NCI-H2081 (cell line): ENCODE data around the gene DLK1.

Experiments used
- DNase-seq, 2 experiments: peaks; one replicate each; lab custom pipeline; 2025; lab: John Stamatoyannopoulos, UW

DLK1 gene

DNA sequence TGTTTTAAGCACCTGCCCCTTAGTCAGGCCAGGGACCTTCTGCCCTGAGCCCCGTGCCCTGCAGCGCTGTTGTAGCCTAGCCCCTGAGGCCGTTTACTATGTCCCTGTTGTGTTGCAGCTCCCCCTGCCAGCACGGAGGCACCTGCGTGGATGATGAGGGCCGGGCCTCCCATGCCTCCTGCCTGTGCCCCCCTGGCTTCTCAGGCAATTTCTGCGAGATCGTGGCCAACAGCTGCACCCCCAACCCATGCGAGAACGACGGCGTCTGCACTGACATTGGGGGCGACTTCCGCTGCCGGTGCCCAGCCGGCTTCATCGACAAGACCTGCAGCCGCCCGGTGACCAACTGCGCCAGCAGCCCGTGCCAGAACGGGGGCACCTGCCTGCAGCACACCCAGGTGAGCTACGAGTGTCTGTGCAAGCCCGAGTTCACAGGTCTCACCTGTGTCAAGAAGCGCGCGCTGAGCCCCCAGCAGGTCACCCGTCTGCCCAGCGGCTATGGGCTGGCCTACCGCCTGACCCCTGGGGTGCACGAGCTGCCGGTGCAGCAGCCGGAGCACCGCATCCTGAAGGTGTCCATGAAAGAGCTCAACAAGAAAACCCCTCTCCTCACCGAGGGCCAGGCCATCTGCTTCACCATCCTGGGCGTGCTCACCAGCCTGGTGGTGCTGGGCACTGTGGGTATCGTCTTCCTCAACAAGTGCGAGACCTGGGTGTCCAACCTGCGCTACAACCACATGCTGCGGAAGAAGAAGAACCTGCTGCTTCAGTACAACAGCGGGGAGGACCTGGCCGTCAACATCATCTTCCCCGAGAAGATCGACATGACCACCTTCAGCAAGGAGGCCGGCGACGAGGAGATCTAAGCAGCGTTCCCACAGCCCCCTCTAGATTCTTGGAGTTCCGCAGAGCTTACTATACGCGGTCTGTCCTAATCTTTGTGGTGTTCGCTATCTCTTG is 7.6 kb downstream of the DLK1 start:
- DNase-seq, result no peak

DNA sequence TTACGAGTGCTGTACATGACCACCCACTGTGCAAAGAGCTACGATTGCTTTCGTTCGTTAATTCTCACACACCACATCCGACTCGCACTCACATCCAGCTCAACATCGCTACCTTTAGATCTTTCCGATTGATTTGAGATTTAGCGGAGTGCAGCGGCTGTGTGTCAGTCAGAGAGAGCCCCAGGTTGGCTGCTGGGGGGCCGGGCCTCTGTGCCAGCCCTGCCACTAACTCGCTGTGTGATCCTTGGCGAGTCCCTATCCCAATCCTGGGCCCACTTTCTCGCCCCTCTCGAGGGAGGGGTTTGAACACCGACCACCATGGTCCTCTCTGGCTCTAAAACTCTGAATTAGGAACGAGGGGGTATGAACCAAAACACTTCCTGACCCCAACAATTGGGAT is 8.6 kb downstream of the DLK1 start:
- DNase-seq, result no peak

DNA sequence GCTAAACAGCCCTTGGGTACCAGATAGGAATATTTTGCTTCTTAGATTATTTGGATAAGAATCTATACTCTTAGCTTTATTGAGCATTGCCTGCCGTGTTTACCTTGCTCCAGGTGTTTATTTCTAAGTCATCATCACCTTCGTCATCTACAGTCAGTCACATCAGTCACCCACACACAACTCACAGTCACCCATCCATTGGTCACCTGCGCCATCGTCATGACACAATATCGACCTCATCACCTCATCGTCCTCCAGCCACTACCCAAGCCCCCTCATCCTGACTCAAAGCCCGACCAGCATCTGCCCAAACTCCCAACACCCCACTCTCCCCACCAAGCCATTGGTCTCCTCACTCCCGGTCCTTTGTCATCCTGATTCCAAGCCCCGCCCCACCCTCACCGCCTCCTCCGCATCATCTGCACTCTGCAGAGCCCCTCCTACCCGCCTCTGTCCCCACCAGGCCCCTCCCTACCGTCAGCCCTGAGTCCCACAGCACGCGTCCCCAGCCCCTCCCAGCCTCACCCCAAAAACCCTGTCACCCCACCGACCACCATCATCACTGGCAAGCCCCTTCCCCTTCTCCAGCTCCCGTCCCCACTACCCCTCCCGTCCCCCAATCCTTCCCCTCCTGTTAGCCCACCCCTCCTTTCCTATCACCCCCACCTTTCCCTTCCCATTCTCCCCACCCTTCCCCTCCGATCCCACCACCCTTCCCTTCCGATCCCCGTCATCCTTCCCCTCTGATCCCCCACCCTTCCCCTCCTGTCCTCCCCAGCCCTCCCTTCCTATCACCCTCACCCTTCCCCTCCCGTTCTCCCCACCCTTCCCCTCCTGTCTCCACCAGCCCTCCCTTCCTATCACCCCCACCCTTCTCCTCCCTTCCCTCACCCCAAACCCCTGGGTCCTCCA is 9.8 kb downstream of the DLK1 start:
- no peak for DNase-seq

DNA sequence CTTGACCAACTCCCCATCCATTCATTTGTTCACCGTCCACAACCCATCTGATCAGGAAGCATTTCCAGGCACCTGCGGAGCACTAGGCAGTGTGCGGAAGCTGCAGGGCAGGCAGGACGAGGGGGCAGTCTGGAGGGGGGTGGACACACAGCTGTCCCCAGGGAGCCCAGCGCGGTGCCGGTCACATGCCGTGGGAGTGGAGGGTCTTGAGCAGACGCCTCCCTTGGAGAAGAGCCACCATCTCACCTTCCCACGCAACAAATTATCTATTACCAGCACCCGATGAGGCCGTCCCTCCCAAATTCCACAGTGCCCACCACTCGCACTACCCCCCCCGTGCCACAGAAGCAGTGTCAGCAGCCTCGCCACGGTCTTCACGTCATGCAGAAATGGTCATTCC is 10.8 kb downstream of the DLK1 start:
- DNase-seq, result no peak

DNA sequence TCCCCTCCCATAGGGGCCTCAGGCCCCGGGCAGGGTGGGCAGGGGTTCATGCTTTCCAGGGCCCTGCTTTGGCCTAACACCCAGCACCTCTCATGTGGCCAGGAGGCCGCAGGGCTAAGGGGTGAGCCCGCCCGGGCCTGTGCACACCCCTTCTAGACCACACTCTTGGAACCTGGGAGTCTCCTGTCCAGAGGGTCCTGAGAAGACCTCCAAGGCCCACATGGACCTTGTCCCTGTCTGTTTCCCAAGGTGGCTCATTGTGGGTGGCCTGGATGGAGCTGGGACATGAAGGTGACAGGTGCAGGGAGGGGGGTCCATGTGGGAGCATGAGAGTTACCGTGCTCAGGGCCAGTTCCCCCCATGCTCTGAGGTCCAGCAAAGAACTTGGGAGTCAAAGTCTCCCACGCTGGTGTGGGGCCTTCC is 11.6 kb downstream of the DLK1 start:
- DNase-seq, result no peak

DNA sequence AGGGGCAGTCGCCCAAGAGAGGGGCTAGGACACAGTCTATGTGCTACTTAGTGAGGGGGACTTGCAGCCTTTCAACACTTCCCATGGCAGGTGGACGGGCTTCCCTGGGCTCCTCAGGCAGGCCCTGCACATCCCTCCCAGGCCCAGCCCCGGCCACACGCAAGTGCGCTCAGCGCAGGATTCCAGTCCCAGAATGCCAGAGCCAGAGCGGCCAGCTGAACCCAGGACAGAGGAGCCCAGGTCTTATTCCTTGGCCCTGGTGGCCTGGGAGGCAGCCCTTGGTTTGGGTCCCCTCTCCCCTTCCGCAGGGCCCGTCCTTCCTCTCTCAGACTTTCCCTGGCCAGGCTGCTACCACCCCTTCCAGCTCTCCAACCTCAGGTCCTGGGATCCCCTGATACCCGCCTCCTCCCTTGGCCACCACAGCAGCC is 12.0 kb downstream of the DLK1 start:
- no peak for DNase-seq

DNA sequence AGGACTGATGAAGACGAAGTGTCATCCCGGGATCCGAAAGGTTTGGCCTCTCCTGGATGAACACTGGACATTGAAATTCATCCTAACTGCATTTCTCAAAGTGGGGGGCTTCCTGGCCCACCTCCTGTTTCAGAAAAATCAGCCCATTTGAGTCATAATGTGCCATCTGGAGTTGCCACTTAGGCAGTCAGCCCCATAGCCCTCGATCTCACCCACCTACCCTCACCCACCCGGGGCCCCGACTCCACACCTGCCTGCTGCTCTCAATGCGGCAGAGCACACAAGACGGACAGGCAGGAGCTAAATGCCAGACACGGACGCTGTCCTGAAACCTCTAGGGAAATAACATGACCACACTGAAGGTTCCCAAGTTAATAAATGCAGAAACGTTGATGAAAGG is 12.6 kb downstream of the DLK1 start:
- no peak for DNase-seq

DNA sequence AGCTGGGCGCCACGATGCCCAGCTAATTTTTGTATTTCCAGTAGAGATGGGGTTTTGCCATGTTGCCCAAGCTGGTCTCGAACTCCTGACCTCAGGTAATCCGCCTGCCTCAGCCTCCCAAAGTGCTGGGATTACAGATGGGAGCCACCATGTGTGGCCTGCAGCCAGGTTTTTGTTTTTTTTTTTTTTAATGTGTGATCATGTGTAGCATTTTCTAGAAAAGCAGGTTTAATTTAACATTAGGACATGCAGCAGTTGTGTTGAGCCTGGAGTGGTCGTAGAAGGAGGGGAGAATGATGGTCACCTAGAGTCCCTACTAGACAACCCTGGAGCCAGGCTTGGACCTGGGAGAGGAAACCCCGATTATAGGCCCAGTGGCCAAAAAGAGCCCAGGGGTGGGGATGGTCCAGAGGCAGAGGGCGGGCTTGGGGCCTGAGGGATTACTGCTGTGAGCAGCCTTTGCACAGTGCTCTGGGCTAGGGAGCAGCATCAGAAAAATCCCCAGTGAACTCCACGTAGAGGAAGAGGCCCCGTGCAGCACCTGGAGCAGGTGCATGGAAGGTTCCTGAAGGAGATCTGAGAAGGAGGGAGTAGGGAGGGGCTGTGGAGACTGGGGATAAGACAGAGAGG is 13.6 kb downstream of the DLK1 start:
- DNase-seq, result no peak

DNA sequence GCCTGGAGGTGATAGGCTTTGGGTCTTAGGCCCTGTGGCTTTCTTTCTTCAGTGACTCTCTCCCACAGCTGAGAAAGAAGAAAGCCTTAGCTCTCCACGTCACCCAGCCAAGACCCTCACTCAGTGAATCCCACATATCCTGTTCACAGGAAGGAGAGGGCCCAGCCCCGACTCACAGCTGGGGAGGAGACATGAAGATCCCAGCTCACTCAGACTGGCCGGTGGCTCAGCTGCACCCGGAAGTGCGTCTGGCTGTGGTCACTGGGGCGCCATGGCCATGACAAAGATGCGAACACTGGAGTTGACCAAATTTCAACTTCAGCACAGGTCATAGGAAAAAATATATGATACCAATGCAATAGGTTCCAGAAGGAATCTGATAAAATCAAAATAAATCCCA is 14.2 kb downstream of the DLK1 start:
- no peak for DNase-seq

DNA sequence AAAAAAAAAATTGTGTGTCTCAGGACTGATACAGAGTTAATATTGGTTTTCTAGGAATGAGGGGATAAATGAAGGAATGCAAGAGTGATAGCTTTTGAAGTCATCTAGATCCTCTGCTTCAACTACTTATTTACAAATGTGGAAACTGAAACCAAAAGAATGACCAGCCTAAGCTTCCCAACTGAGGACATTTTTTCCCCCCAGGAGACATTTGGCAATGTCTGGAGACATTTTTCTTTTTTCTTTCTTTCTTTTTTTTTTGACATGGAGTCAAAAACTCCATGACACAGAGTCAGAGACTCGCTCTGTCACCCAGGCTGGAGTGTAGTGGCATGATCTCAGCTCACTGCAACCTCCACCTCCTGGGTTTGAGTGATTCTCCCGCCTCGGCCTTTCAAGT is 15.3 kb downstream of the DLK1 start:
- DNase-seq, result no peak

DNA sequence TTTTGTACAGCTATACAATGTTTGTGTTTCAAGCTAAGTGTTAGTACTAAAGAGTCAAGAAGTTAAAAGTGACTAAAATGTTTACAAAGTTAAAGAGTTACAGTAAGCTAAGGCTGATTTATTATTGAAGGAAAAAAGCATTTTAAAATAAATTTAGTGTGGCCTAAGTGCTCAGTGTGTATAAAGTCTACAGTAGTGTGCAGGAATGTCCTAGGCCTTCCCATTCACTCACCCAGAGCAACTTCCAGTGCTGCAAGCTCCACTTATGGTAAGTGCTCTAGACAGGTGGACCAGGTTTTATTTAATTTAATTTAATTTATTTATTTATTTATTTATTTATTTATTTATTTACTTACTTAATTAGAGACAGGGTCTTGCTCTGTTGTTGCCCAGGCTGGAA is 19.6 kb downstream of the DLK1 start:
- no peak for DNase-seq

DNA sequence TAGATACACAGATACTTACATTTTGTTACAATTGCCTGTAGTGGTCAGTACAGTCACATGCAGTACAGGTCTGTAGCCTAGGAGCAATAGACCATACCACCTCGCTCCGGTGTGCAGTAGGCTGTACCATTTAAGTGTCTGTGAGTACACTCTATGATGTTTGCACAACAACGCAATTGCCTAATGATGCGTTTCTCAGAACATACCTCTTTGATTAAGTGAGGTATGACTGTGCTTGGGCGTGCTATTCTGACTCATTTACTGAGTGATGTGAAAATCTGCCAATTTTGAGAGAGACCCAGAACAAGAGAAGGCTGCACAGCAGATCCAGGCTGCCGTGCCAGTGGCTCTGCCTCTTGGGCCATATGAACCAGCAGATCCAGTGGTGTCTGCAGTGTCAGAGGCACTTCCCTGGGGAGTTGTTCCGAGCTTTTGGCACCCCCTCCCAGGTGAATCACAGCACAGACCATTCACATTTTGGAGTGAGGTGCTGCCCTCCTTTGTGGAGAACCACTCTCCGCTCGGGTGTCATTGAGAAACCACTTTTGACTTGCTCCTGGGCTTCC is 20.4 kb downstream of the DLK1 start:
- DNase-seq, result peak in 1 of 2 experiments; percentile 52

DNA sequence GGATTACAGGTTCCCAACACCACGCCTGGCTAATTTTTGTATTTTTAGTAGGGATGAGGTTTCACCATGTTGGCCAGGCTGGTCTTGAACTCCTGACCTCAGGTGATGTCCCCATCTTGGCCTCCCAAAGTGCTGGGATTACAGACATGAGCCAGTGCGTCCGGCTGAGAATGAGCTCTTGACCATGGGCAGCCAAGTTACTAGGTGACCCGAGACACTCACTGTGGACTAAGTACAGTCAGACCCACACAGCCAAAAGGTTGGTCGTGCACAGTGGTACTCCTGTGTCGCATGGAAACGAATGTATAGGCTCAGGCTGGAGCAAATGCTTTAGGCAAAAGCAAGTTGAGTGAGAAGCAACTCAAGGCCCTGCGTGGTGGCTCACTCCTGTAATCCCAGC is 21.0 kb downstream of the DLK1 start:
- DNase-seq, result no peak

DNA sequence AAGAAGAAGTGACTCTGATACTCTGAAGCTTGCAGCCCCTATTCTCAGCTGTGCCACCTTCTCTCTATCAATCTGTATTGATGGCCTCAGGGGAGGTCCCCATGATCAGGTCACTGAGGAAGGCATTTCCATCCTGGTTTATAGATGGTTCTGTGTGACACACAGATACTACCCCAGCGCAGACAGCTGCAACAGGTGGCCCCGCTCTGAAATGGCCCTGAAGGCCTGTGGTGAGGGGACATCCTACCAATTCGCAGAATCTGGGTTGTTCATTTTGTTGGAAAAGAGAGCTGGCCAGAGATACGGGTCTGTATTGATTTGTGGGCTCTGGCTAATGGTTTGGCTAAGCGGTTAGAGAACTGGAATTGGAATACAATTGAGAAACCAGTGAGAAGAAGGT is 21.7 kb downstream of the DLK1 start:
- no peak for DNase-seq

DNA sequence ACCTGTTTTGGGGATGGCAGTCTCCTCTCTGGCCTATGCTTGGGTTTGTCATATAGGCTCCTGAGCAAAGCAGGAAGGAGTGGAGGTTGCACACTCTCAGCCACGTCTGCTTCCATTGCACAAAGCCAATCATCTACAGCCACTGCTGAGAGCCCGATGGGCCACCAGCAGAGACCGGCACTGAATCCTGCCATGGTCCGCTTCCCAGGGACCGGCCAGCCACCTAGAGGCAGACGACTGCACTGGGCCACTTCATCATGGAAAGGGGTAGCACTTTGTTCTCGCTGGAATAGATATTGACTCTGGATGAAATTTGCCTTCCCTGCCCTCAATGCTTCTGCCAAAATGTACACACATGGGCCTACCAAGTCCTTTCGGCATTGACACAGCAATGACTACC is 22.3 kb downstream of the DLK1 start:
- DNase-seq, result no peak

DNA sequence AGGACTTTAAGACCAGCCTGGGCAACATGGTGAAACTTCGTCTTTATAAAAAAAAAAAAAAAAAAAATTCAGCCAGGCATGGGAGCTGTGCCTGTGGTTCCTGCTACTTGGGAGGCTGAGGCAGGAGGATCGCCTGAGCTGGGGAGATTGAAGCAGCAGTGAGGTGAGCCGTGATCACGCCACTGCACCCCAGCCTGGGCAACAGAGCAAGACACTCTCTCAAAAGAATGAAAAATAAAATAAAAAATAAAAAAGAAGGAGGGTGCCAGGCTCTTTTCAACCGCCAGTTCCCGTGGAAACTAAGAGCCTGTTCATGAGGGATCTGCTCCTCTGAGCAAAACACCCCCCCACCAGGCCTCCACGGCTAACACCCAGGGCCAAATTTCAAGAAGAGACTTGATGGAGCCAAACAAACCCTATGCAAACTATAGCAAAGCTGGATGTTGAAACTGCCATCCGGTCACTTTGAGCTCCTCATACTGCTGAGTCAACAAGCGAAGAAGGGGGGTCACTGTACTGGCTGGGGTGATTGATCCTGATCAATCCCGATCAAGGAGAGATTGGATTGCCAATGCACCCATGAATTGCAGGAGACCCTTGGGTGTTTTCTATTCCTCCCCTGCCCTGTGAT is 23.4 kb downstream of the DLK1 start:
- DNase-seq, result no peak

DNA sequence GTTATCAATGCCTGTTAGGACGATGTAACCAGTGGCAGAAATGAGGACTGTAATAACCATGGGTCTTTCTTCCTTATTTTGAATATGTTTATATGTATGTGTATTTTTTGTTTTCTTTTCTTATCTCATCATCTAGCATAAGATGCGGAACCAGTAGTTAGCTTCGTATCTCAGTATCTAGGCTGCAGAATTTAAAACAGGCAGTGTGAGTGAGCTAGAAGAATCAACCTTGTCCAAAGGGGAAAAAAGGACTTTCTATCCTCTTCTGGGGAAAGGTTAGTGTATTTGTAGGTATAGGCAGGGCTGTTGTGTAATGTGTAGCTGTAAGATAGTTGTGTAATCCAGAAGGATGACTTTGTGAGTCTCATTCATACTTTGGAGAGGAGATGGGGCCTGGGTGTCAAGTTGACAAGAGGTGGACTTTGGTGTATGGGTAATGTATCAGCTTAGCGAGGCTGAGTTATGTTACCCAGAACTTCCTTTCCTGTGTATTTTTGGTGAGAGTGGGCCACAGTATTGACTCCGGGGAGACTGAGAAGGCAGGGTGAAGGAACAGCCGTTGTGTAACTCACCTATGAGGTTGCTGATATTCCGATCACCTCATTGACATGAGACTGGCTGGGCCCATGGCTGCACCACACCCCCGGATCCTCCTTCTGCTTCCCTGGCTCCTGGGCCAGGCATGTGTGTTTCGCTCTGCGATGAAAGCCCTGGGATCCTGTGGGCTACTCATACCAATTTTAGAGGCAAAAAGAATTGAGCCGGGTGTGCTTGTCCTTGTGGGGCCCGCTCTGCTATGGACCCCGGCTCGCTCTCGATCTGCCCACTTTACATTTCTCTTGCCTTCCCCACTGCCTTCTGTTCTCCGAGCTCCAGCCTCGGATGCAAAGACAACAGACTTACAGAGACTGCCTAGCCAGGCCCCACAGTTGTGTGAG is 24.3 kb downstream of the DLK1 start:
- no peak for DNase-seq

DNA sequence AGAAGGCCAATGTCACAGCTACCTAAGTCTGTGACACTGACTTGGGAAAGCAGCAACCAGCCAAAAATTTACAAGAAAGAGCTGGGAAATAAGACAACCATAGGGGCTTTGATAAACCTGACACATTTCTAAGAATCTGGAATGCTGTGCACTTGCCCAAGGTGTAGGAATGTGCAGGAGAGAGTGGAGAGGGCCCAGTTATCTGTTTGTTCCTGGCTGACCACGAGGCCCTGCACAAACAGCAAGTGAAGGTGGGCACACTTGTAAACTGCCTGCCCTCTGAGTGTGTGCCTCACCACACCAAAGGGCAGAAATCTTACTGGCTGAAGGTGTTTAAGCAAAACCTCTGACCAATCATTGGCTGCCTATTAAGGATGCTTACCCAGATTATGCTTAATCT is 27.3 kb downstream of the DLK1 start:
- DNase-seq, result no peak

DNA sequence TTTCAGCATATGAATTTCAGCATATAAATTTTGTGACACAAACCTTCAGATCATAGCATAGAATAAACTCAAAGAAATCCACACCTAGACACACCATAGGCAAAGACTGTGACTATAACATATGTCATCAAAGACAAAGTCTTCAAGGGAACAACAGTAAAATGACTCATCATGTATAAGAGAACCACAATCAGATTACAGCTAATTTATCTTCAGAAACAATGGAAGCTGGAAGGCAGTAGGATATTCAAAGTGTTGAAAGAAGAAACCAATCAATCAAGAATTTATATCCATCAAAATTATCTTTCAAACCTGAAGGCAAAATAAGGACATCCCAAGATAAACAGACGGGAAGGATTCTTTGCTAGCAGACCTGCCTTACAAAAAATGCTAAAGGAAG is 29.0 kb downstream of the DLK1 start:
- no peak for DNase-seq

DNA sequence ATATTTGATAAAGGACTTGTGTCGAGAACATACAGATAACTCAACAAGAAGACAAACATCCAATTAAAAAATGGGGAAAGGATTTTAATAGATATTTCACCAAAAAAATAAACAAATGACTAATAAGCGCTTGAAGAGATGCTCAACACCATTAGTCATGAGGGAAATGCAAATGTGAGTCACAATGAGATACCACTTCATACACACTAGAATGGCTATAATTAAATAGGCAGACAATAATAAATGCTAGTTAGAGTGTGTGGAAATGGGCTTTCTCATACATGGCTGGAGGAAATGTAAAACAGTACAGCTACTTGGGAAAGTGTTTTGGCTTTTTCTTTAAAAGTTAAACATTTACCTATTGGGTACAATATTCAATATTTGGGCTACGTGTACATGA is 34.8 kb downstream of the DLK1 start:
- no peak for DNase-seq
